ENCODE measurements around the gene RASGRF2.
"Not testable (repeated sequence)": the region's sequence is repeated elsewhere in the genome, so short reads cannot be mapped to it uniquely, and the experiment has no call there.

RASGRF2 gene

DNA sequence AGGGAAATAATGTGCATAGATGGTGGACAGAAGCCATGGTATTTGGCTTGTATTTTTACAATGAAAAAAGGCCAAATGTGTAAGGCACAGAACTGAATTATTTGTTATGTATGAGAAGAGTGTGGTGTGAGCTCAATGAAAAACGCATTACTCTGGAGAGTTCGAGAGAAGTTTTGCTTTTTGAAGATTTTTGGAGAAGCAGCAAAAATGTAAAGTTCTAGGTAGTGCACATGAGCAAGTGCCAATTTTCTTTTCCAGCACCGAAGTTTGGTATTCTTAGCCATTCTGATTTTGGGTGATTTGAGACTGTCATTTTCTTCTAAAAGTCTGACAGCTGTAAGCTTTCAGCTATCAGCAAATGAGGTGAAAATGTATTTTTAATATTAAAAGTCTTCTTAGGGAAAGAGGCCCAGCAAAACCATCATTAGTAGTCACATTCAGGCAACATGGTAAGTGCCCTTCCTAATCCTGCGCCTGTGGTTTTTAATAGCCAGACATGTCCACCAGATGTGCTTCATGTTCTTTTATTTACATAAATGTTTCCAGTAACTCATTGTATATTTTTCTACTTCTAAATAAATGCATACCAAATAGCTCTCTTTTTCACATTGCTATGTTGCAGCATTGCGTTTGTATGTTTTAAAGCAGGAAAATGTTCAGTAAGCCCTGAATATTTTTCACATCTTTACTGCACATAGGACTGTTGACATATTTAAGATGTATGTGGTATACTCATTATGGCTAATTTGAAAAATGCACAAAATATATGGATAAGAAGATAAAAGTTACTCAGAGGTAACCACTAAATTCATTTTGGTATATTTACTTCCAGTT lies 50.4 kb downstream of the RASGRF2 start:
- H3K27ac ChIP-seq, result no peak overlapping the region
- no peak for TF ChIP-seq POLR2AphosphoS5 (IDR thresholded peaks at IDR 0.05; ENCODE audit: borderline replicate concordance, low read depth, low read length)
- no peak for TF ChIP-seq FOXP2 (optimal IDR thresholded peaks at IDR 0.05; ENCODE audit: control extremely low read depth, extremely low read length, insufficient read depth)
- no peak for TF ChIP-seq EZH2 (IDR thresholded peaks at IDR 0.05)
- H3K36me3 ChIP-seq (ENCODE audit: insufficient read depth, low read length), result no peaks in the 10 kb centered on the region
- no peak overlapping the region for H3K4me3 ChIP-seq
- no peaks in the 10 kb centered on the region for H3K9me3 ChIP-seq (ENCODE audit: low read depth, low read length)
- no peak overlapping the region for H3K9ac ChIP-seq (ENCODE audit: insufficient read length)
- DNase-seq (ENCODE audit: low read depth, low spot score), result no peak

DNA sequence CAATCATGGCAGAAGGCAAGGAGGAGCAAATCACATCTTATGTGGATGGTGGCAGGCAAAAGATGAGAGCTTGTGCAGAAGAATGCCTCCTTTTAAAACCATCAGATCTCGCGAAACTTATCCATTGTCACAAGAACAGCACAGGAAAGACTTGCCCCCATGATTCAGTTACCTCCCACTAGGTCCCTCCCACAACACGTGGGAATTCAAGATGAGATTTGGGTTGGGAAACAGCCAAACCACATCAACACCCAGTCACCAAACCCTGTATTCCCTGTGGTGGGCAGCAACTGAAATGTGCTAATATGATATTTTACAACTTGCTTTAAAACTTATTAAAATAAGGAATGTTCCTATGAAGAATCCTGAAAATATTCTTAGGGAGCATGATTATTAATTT lies 54.2 kb downstream of the RASGRF2 start:
- H3K27ac ChIP-seq, result no peak overlapping the region
- H3K36me3 ChIP-seq (ENCODE audit: insufficient read depth, low read length), result no peaks in the 10 kb centered on the region
- no peak overlapping the region for H3K4me3 ChIP-seq
- TF ChIP-seq FOXP2 (optimal IDR thresholded peaks at IDR 0.05; ENCODE audit: control extremely low read depth, extremely low read length, insufficient read depth) (no peak), POLR2AphosphoS5 (IDR thresholded peaks at IDR 0.05; ENCODE audit: borderline replicate concordance, low read depth, low read length) (no peak), EZH2 (IDR thresholded peaks at IDR 0.05) (no peak)
- DNase-seq (ENCODE audit: low read depth, low spot score), result no peak
- no peak overlapping the region for H3K9ac ChIP-seq (ENCODE audit: insufficient read length)
- H3K9me3 ChIP-seq (ENCODE audit: low read depth, low read length), result no peaks in the 10 kb centered on the region

DNA sequence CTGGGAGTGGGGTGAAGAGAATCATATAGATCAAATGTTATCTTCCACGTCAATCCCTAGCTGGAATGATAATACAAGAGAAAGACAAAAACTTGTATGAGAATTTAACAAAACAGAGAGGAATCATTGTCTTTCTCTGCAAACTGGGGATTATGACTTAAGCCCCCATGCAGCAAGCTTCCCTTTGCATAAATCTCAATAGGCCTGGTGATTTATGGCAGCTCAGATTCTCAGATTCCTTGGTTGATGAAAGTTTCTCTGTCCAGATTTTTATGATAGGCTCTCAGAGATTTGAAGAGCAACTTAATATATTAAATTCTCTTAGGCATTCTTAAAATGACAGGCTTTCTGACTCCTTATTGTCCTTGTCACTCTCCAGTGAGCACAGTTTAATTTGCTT lies 56.0 kb downstream of the RASGRF2 start:
- Histone ChIP-seq H3K36me3 (ENCODE audit: insufficient read depth, low read length) (no peaks in the 10 kb centered on the region), H3K27ac (no peak overlapping the region), H3K9ac (ENCODE audit: insufficient read length) (no peak overlapping the region), H3K4me3 (no peak overlapping the region), H3K9me3 (ENCODE audit: low read depth, low read length) (no peaks in the 10 kb centered on the region)
- DNase-seq (ENCODE audit: low read depth, low spot score), result no peak
- TF ChIP-seq FOXP2 (optimal IDR thresholded peaks at IDR 0.05; ENCODE audit: control extremely low read depth, extremely low read length, insufficient read depth), result no peak
- TF ChIP-seq POLR2AphosphoS5 (IDR thresholded peaks at IDR 0.05; ENCODE audit: borderline replicate concordance, low read depth, low read length), result no peak
- no peak for TF ChIP-seq EZH2 (IDR thresholded peaks at IDR 0.05)

DNA sequence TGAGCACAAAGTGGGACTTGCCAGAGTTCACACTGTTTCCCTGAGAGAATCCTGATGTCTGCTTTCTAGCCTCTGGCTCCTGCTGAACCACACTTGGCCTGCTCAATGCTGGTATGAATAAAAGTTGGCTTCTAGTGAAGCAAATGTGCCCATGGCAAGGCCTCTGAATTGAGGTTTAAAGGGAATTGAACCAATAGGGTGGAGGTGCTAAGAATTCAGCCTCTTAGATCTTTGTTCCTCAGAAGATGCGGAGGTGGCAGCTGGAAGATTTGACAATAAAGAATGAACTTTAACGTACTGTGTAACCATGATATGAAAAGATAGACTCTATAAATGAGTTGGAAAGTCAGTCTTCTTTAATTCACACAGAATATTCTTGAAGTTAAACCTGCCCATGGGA lies 57.2 kb downstream of the RASGRF2 start:
- no peak for TF ChIP-seq FOXP2 (optimal IDR thresholded peaks at IDR 0.05; ENCODE audit: control extremely low read depth, extremely low read length, insufficient read depth)
- no peak for TF ChIP-seq EZH2 (IDR thresholded peaks at IDR 0.05)
- TF ChIP-seq POLR2AphosphoS5 (IDR thresholded peaks at IDR 0.05; ENCODE audit: borderline replicate concordance, low read depth, low read length), result no peak
- no peak overlapping the region for H3K4me3 ChIP-seq
- H3K36me3 ChIP-seq (ENCODE audit: insufficient read depth, low read length), result no peaks in the 10 kb centered on the region
- DNase-seq (ENCODE audit: low read depth, low spot score), result no peak
- no peaks in the 10 kb centered on the region for H3K9me3 ChIP-seq (ENCODE audit: low read depth, low read length)
- no peak overlapping the region for H3K9ac ChIP-seq (ENCODE audit: insufficient read length)
- no peak overlapping the region for H3K27ac ChIP-seq

DNA sequence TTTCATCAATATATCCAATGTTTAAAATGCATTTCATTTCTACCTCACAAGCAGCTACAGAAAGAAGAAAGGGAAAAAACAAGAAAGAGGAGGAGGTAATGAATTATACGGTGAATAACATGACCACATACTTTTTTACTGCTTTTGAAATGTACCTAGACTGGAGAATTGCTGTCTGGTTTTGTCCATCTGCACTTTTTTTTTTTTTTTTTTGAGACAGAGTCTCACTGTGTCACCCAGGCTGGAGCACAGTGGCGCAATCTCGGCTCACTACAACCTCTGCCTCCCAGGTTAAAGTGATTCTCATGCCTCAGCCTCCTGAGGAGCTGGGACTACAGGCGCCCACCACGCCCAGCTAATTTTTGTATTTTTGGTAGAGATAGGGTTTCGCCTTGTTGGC lies 58.4 kb downstream of the RASGRF2 start:
- H3K27ac ChIP-seq; H3K36me3 ChIP-seq (ENCODE audit: insufficient read depth, low read length); DNase-seq (ENCODE audit: low read depth, low spot score); H3K9ac ChIP-seq (ENCODE audit: insufficient read length); H3K9me3 ChIP-seq (ENCODE audit: low read depth, low read length); H3K4me3 ChIP-seq: not testable (repeated sequence)

DNA sequence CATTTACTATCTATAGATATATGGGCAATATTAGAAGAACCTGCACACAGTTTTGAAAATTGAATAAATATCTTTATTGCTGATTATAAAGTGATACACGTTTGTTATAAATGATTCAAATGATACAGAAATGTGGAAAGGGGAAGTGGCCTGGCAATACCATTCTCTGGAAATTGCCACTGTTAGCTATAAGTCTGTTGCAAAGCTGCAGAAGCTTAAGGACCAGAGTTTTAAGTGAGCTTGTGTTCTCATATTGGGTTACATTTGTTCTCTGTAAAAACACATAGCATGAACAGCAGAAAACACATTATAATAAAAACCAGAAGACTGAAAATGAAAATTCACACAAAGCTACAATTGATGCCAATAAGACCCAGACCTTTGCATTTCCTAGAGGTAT lies 59.6 kb downstream of the RASGRF2 start:
- Histone ChIP-seq H3K9ac (ENCODE audit: insufficient read length) (no peak overlapping the region), H3K36me3 (ENCODE audit: insufficient read depth, low read length) (no peaks in the 10 kb centered on the region), H3K4me3 (no peak overlapping the region), H3K27ac (no peak overlapping the region), H3K9me3 (ENCODE audit: low read depth, low read length) (no peaks in the 10 kb centered on the region)
- DNase-seq (ENCODE audit: low read depth, low spot score), result no peak
- TF ChIP-seq EZH2 (IDR thresholded peaks at IDR 0.05) (no peak), FOXP2 (optimal IDR thresholded peaks at IDR 0.05; ENCODE audit: control extremely low read depth, extremely low read length, insufficient read depth) (no peak), POLR2AphosphoS5 (IDR thresholded peaks at IDR 0.05; ENCODE audit: borderline replicate concordance, low read depth, low read length) (no peak)

DNA sequence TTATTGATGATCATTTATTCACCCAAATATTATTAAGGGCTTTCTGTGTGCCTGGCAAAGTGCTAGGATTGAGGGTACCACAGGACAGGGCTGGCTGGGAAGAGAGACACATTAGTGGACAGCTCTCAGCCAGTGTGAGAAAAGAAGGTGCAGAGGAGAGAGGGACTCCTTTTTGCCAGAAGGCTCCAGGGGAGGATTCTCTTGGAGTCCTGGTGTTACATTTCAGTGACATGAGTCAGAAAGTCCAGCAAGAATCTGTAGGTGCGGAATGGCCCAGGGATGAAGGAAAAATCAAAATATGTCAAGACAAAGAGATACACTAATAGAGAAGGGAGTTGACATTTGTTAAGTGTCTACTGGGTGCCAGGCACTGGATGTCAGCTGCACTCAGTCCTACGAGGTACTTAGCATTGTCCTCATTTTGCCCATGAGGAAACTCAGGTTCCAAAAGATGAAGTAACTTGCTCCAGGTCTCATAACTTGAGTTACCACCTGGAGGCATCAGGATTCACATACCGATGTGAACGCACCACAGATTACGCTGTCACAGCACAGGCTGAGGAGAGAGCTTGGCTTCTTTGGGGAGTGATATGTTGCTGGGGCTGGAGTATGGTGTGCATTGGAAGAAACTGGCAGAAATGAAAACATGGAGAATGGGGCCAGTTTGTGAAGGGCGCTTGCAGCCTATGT lies 60.5 kb downstream of the RASGRF2 start:
- DNase-seq (ENCODE audit: low read depth, low spot score), result no peak
- TF ChIP-seq EZH2 (IDR thresholded peaks at IDR 0.05), result no peak
- TF ChIP-seq FOXP2 (optimal IDR thresholded peaks at IDR 0.05; ENCODE audit: control extremely low read depth, extremely low read length, insufficient read depth), result no peak
- TF ChIP-seq POLR2AphosphoS5 (IDR thresholded peaks at IDR 0.05; ENCODE audit: borderline replicate concordance, low read depth, low read length), result no peak
- Histone ChIP-seq H3K9ac (ENCODE audit: insufficient read length) (no peak overlapping the region), H3K9me3 (ENCODE audit: low read depth, low read length) (no peaks in the 10 kb centered on the region), H3K4me3 (no peak overlapping the region), H3K27ac (no peak overlapping the region), H3K36me3 (ENCODE audit: insufficient read depth, low read length) (no peaks in the 10 kb centered on the region)

DNA sequence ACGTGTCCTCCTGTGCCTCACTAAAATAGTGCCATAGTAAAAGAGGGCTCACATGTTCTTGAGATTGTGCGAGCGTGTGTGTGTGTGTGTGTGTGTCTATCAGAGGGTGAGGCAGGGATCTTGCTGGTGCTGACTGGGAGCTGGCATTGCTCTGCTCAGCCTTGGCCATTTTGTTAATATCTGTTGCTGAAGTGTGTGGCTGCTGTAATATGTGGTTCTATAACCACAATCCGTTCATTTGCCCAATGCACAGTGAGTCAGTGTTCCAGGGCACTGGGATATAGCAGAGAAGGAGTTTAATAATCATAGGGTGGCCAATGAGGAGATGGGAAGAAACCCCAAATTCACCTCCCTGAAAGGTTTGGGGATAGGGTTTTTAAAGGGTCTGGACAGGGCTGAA lies 61.3 kb downstream of the RASGRF2 start:
- TF ChIP-seq POLR2AphosphoS5 (IDR thresholded peaks at IDR 0.05; ENCODE audit: borderline replicate concordance, low read depth, low read length), result no peak
- no peak for TF ChIP-seq FOXP2 (optimal IDR thresholded peaks at IDR 0.05; ENCODE audit: control extremely low read depth, extremely low read length, insufficient read depth)
- no peak for TF ChIP-seq EZH2 (IDR thresholded peaks at IDR 0.05)
- H3K4me3 ChIP-seq, result no peak overlapping the region
- no peak overlapping the region for H3K27ac ChIP-seq
- H3K9me3 ChIP-seq (ENCODE audit: low read depth, low read length), result no peaks in the 10 kb centered on the region
- no peaks in the 10 kb centered on the region for H3K36me3 ChIP-seq (ENCODE audit: insufficient read depth, low read length)
- DNase-seq (ENCODE audit: low read depth, low spot score), result no peak
- H3K9ac ChIP-seq (ENCODE audit: insufficient read length), result no peak overlapping the region
